A549 treated with Hydrocortisone at 1 μM for 4 hours (cell line): Measurements from ENCODE around the gene RNU1-1. TPM values are rescaled to one million over a fixed set of nuclear protein-coding genes. Genes with fewer than 3 reads are reported as not detected.

Source experiments
- total RNA-seq: library from RNA; stranded (reverse); fragments of 200-300 nt; extraction: Qiagen RNA extraction; gene quantifications from 5 replicates; pipeline ENCODE4 v1.2.3, GENCODE V29; 2022

The RNU1-1 gene
- 6.1 to 30.4 TPM (median 9.0 TPM) in 3 of 5 replicates, not detected in the others for total RNA-seq

DNA sequence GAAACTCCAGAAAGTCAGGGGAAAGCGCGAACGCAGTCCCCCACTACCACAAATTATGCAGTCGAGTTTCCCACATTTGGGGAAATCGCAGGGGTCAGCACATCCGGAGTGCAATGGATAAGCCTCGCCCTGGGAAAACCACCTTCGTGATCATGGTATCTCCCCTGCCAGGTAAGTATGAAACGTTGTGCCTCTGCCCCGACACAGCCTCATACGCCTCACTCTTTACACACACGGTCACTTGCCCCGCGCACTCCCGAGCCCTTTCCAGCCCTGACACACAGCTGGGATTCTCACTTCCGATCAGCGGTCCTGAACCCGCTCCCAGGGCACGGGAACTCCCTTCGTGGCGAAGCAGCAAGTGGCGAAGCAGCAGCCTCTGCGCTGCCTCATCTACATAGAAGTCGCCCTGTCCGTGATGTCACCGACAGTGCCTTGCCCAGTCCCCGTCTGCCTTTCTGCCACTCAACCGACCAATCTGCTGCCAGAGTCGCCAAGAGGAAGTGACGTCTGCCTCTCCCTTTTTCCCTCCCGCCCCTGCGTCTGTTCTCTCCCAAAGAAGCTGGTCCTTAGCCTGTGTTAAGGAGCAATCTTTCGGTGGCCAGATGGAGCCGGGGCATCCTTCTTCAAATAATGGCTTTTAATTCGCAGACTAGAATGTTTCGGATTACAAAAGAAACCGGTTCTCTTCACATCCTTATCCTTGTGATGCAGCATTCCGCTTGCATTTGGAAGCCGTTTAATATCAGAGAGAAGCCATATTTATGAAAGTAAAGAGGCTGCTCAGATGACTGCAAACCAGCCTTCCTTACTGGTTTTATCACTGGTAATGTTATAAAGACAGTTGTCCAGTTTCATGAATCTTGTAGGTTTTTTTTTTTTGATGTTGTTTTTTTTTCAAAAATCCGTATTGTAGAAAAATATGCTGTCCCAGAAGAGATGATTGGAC is at the start of gene RNU1-1:
Gene RNU1-1 (minus strand): TSS at position 179 of the 949 bp plus-strand sequence.

Other genes starting within 250 kb of the RNU1-1 start
- 7.6 to 10.1 TPM (median 8.5 TPM) in 5 replicates for gene FBXO42, start 161.8 kb downstream of the RNU1-1 start, total RNA-seq
- gene SZRD1, start 147.0 kb downstream of the RNU1-1 start, total RNA-seq, result 81.9 to 88.9 TPM (median 86.9 TPM) in 5 replicates
- 0.05 to 0.14 TPM (median 0.05 TPM) in 4 of 5 replicates, not detected in the other for gene SPATA21, start 76.9 kb downstream of the RNU1-1 start, total RNA-seq
- 39.8 to 48.0 TPM (median 41.0 TPM) in 5 replicates for gene NECAP2, start 73.6 kb downstream of the RNU1-1 start, total RNA-seq
- 16.4 to 22.4 TPM (median 21.8 TPM) in 5 replicates for gene NBPF1, start 99.3 kb upstream of the RNU1-1 start, total RNA-seq
- 6.1 to 30.4 TPM (median 9.0 TPM) in 3 of 5 replicates, not detected in the others for gene RNU1-3, start 152.7 kb upstream of the RNU1-1 start, total RNA-seq
- gene RNU1-4, start 226.2 kb upstream of the RNU1-1 start, total RNA-seq, result 6.1 to 30.4 TPM (median 9.0 TPM) in 3 of 5 replicates, not detected in the others